GM19023 (cell line): ENCODE data around the gene ADAT2.
"Not testable (repeated sequence)": the region's sequence is repeated elsewhere in the genome, so short reads cannot be mapped to it uniquely, and the experiment has no call there.

Experiments used
- ATAC-seq: cut with Tn5 transposase; IDR thresholded peaks from one replicate; pipeline ENCODE4 v1.9.1; 2021; ENCODE audit warnings: mild to moderate bottlenecking, moderate library complexity; ENCODE audit not compliant: unreplicated experiment

The ADAT2 gene

DNA sequence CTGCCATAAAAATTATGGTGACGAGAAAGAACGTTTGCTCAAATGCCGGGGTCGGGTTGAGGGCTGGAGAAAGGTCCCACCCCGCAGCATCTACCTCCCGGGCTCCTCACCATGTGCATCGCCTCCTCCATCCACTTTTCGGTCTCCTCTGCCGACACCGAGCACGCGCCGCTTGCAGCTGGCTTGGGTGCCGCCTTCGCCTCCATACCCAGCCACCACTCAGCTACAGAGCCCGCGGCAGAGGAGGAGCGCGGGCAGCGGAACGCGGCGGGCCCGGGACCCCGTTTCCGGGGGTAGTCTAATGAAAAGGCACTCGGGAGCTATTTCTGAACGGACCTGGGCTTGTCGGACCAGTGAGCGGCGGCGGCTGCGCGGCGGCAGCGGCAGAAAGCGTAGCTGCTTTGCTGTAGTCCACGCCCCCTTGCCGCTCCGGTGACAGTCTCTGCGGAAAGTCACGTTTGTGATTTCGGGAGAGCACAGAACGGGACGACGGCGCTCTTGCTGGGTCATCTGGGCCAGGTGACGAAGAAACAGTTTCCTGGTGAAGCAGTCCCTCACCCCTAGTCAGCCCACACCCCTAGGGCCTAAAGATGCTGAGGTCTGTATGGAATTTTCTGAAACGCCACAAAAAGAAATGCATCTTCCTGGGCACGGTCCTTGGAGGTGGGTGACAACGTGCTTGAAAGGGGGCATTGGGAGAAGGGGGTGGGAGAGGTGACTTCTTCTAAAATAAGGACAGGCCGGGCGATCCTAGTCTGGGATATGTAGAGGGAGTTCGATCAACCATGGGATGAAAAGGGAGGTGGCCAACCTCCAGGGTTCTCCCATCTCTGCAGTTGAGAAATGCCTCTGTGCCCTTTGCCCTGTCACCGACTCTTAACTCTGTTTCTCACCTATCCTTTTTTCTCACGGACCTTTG, at the start of gene ADAT2, which contains the start of gene PEX3:
Gene ADAT2 (minus strand): TSS at position 243 of the 919 bp plus-strand sequence. CDS start 37 bp downstream, at position 206.
Gene PEX3 (plus strand): TSS at position 353 of the 919 bp plus-strand sequence. CDS start 238 bp downstream, at position 591.
- peak; percentile 97 for ATAC-seq

DNA sequence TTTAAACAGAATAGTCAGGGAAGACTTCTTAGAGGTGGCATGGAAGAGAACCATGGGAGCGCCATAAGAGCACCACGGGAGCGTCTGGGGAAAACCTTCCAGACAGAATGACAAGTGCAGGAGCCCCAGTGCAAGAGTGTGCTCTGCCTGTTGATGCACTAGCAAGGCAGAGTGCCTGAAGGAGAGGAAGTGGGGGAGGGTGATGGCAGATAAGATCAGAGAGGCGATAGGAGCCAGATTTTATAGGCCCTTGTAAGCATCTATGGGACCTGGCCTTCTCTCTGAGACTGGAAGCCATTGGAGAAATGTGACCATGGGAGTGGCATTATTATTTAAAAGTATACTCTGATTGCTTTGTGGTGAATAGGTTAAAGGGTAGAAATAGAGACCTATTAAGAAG, 47.9 kb upstream of the ADAT2 start:
- ATAC-seq, result no peak

DNA sequence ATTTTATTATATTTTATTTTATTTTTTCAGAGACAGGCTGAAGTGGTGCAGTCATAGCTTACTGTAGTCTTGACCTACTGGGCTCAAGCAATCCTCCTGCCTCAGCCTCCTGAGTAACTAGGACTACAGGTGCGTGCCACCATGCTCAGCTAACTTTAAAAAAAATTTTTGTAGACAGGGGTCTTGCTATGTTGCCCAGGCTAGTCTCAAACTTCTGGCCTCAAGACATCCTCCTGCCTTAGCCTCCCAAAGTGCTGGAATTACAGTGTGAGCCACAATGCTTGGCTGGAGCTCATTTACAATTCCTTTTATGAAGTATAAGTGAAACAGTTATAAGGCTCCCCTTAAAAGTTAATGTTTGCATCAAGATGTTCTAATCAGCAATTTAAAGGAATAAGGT, 46.5 kb upstream of the ADAT2 start:
- ATAC-seq, result no peak

DNA sequence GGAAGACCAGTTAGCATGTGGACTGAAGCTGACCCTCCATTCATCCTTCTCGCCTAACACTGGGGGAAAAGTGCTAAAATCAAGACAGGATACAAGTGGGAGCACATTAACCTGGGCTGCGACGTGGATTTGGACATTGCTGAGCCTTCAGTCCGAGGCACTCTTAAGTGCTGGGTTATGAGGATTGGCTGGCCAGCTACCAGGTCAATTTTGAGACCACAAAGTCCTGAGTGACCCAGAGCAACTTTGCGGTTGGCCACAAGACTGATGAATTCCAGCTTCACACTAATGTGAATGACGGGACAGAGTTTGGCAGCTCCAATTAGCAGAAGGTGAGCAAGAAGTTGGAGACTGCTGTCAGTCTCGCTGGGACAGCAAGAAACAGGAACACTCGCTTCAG, 40.3 kb upstream of the ADAT2 start:
- ATAC-seq, result no peak

DNA sequence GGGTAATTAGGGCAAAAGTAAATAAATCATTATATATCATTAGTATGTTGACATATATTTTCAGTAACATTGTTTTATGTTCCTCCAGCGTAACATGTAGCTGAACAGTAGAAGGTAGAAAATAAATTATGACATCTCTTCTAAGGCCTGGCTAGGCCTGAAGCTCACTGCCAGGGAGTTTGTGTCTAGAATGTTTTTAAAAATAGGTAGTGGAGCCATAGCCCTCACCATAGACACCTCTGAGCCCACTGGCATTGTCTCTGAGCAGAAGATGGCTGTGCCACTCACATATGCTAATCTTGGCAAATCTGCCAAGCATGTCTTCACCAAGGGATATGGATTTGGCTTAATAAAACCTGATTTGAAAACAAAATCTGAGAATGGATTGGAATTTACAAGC, 39.7 kb upstream of the ADAT2 start:
- no peak for ATAC-seq

DNA sequence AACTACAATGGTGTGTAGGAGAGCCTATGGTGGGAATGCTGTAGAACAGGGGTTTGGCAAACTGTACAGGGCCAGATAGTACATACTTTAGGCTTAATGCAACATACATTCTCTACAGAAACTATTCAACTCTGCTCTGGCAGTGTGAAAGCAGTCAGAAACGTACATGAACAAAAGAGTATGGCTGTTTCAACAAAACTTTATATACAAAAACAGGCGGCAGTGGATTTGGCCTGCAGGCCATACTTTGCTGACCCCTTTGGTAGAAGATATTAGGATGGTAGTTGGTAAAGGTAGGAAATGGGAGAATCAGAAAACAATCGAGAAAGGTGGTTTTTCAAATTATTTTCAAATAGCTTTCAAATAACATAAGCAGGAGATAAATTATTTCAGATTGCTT, 36.3 kb upstream of the ADAT2 start:
- ATAC-seq, result no peak

DNA sequence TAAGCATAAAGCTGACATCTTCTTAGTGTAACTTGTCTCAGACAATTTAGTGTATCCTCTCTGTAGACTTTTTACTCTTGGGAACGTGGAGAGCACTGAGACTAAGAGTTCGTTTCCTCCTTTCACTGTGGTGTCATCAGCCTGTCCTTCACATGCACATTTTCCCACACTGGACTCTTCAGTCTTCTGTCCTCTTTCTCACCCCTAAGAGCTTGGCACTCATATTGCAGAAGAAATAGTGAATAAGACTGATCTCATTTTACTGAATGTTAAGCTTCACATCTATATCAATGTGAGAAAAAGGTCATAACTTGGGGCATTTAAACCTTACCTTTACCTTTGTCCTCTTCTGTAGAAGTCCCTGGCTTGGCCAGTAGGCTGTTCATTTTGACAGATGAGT, 35.5 kb upstream of the ADAT2 start:
- ATAC-seq, result no peak

DNA sequence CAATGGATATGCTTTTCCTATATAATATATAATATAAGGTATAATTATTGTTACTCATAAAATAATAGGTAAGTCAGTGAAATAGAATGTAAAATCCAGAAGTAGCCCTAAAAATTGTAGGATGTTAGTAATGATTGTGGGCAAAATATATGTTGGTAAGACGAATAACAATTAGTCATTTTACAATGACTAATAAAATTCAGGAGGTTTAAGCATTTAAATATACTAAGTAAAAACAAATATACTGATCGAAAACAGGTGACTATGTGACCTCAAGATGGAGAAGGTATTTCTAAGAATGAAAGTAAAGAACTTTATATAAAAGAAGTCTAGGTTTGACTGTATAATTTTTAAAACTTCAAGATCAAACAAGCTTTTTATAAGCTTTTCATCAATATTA, 32.1 kb upstream of the ADAT2 start:
- ATAC-seq, result no peak

DNA sequence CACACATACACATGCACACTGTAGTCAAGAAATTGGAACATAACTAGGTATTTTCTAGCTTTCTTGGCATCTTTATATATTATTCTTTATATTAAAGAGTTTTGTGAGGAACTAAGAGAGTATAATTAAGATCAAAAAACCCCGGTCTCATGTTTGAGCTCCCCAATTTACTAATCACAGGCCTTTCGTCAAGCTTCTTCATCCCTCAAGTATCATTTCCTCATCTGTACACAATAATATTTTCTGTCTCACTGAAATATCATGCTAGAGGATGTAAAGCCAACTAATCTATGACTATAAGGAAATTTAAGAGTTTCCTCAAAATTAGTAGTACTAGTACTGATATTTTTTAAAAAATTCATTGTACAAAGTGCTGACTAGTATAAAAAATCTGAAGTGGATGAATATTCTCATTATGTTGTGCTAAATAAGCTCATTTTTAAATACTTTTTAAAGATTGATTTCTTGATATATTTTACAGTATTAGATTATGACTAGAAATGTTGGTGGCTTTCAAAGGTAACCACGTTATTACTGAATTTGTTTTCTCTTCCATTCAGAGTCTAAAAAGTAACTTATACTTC, 28.1 kb upstream of the ADAT2 start:
- no peak for ATAC-seq

DNA sequence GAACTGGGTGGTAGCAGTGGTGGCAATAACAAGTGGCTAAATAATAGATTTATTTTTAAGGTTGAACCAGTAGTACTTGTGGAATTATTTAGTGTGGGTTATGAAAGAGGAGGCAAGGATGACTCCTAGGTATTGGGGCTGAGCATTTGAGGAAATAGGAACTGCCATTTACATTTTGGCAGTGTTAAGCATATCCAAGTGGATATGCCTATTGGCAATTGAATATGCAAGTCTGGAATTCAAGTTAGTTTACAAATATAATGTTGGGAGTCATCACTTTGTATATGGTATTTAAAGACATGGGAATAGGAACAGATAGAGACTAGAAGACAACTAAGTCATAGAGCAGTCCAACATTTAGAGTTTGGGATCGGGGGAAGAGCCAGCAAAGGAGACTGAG, 26.1 kb upstream of the ADAT2 start:
- ATAC-seq, result no peak

DNA sequence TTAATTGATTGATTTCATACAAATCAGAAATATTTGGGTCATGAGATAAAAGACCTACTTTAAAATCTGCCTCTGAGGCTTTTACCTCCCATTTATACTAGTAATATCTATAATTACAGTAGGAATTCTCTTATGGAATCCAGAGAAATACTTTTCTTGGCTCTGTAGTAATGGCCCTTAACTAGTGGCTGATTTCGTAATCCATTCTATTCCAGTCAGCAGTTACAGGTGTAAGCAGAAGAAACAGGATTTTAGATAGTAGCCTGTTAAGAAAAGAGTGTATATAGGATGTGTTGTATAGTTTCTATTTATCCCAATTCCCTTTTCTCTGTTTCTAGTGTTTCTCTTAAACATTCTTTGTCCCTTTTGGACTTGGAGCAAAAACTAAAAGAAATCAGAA, 21.3 kb upstream of the ADAT2 start:
- no peak for ATAC-seq

DNA sequence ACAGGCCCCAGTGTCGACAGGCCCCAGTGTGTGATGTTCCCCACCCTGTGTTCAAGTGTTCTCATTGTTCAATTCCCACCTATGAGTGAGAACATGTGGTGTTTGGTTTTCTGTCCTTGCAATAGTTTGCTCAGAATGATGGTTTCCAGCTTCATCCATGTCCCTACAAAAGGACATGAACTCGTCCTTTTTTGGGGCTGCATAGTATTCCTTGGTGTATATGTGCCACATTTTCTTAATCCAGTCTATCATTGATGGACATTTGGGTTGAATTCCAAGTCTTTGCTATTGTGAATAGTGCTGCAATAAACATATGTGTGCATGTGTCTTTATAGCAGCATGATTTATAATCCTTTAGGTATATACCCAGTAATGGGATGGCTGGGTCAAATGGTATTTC, 18.3 kb upstream of the ADAT2 start:
- not testable (repeated sequence) for ATAC-seq

DNA sequence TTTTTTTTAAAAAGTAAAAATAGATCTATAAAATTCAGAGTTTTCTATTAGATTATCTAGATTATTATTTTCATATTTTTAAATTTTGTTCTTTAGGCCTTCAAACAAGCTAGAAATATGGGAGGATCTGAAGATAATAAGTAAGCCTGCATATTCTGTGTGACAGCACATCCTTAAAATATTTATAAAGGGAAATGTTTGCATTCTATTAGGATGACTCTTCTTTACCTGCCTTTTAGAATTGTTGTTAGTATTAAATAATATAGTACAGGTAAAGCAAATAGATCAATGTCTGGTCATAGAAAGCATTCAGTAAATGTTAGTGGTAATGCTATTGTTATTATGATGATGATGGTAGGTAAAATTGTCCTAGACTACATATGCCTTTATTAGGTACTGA, 17.5 kb upstream of the ADAT2 start:
- no peak for ATAC-seq

DNA sequence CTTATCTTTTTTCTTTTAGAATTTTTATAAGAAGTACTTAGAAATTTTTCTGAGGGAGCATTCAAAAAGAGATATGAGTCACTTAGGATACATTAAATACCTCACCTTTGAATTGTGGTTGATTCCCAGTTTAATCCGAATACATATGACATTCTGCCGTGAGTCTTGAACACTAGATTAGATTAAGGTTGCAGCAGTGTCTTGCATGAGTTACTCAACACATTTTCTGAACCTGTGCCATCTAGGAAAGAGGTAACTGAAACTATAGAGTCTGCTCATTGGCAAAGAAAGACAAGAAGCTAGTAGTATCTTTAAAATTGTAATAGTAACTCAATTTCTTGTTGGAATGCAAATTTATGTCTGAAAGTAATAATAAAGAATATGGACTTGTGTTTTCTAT, 15.1 kb upstream of the ADAT2 start:
- ATAC-seq, result no peak

DNA sequence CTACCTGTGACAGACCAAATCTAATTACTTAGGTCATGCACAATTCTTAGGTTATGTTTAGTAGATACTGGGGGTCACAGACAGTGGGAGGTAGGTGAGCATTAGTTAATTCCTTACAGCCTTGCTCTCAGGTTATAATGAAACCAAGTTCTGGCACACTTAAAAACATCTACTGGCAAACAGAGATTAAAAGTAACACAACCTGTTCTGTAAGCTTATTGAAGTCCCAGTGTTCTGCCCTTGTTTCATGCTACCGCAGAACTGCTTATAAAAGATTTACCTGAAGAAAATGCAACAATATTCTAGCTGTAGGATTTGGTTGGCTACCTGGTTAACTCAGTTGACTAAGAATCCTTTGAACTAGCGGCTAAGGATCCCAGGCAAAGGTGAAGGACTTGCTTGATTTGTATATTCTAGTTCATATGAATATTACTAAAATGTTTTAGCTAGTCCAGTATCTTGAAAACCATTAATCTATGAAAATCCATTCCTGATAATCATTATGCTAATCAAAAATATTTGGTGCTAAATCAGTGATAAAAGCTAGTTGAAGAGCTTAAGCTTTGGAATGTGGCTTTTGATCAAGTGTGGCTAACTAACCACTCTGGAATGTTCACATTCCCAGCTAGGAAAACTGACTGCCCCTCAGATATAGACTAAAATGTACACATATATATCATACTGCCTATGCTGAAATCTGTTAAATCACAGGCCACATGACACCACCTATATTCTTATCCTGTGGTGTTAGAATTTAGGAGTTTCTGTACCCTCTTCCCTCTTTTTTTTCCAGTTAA, 7.3 kb upstream of the ADAT2 start:
- ATAC-seq, result no peak

DNA sequence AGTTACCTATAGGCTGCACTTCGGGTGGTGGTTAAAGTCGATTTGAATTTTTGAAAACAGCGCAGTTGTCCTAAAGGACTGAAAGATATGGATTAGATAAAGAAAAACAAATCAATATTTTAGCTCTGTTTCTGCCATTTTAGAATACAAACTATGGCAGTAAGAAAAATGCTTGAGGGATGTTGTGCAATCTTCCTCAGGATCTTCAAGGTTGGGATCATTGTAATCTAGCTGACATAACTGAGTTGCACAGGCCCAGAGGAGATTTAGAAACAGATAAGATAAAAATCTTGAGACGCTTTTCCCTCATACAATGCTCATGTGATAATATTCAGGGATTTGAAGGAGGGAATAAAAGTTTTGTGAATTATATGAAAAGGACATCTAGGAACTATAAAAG, 1.0 kb upstream of the ADAT2 start:
- ATAC-seq, result no peak

DNA sequence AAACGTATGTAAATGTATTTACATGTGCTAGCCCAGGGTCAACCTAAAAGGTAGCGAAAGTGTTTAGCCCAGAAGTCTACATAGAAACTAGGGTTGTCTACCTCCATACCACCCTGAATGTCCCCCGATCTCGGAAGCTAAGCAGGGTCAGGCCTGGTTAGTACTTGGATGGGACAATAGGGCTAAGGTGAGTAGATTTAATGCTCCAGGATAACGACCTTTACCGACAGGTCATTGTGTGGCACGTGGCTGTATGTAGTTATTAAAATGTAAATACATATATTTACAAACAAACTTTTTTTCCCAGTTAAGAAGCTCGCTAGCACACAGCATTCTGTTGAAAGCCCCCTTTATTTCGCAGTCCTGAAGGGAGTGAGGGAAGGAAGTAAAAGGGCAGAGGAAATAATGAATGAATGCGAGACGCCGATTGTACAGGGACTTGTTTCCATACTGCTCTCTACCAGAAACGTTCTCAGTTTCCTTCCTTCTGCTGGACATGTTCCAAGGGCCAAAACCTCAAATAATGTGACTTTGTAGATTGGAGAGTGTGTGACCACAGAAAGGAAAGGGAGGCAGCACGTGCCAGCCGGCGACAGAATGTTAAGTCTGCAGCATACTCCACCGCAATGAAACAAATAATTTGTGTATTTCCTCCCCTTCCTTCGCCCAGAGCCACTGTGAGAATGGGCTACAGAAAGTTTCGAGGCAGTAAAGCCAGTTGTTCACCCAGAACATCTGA, 612 bp downstream of the ADAT2 start:
- ATAC-seq, result no peak

DNA sequence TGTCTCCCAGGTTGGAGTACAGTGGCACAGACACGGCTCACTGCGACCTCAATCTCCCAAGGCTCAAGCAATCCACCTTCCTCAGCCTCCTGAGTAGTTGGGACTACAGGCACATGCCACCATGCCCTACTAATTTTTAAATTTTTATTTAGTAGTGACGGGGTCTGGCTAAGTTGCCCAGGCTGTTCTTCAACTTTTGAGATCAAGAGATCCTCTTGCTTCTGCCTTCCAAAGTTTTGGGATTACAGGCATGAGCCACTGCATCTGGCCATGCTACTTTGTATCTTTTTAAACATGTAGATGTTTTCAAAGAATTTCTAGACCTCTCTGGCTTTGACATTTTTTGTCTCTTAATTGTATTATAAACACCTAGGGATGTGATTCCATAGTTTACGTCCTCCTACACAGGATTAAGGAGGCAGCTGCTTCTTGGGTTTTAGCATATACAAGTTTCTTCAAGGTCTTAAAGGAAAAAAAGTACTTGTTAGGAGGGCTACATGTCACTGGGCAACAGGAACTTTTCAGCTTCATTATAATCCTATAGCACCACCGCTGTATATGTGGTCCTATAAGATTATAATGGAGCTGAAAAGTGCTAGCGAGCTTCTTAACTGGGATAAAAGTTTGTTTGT, 1.3 kb downstream of the ADAT2 start:
- ATAC-seq, result no peak

DNA sequence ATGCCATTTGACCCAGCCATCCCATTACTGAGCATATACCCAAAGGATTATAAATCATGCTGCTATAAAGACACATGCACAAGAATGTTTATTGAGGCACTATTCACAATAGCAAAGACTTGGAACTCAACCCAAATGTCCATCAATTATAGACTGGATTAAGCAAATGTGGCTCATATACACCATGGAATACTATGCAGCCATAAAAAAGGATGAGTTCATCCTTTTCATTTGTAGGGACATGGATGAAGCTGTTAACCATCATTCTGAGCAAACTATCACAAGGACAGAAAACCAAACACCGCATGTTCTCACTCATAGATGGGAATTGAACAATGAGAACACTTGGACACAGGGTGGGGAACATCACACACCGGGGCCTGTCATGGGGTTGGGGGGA, 2.6 kb downstream of the ADAT2 start:
- ATAC-seq, result not testable (repeated sequence)

DNA sequence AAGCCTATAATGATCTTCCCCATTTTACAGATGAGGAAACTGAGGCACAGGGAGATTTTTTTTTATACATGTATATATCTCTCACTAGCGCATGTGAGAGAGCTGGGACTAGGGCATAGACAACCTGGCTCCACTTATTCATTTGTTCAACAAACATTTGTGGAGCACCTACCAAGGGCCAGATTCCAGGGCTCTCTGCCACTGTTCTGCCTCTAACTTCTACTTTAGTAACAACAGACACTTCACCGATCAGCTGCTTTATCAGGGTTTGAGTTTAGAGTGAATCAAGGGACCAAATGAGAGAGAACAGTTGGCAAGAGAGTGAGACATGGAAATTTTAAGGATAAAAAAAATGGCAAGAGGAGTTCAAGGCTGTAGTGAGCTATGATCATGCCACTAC, 7.4 kb downstream of the ADAT2 start:
- no peak for ATAC-seq
